ENCODE measurements around the gene SLC17A9.

The SLC17A9 gene

DNA sequence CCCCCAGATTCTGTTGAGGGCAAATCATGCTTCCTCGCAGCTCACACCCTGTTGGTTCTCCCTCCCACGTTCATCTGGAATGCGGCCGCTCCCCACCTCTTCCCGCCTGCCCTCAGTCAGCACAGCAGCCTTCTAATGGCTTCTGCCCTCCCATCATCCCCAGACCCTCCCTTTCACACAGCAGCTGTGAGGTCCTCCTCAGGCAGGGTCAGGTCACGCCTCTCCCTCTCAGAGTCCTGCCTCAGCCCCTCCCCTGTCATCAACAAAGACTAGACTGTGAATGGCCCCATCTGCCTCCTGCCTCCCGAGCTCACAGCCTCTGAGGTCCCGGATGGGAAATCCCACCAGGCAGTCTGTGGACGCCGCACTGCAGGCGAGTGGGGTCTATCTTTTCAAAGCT is 62.2 kb downstream of the SLC17A9 start:
- no peak overlapping the region for H3K4me3 ChIP-seq (ENCODE audit: low read length)
- H3K36me3 ChIP-seq (ENCODE audit: control insufficient read depth, insufficient read depth, low read length, severe bottlenecking): no peaks in the 10 kb centered on the region
- DNase-seq (ENCODE audit: low read depth): no peak
- peaks cover 81% of the 10 kb centered on the region for H3K27me3 ChIP-seq (replicated peaks; ENCODE audit: control insufficient read depth, insufficient read depth, low read length)
- H3K9ac ChIP-seq (ENCODE audit: low read length): no peak overlapping the region
- no peaks in the 10 kb centered on the region for H3K4me1 ChIP-seq (ENCODE audit: control insufficient read depth, insufficient read depth, low read length)
- H3K9me3 ChIP-seq (ENCODE audit: control insufficient read depth, low read length): peaks cover 19% of the 10 kb centered on the region

DNA sequence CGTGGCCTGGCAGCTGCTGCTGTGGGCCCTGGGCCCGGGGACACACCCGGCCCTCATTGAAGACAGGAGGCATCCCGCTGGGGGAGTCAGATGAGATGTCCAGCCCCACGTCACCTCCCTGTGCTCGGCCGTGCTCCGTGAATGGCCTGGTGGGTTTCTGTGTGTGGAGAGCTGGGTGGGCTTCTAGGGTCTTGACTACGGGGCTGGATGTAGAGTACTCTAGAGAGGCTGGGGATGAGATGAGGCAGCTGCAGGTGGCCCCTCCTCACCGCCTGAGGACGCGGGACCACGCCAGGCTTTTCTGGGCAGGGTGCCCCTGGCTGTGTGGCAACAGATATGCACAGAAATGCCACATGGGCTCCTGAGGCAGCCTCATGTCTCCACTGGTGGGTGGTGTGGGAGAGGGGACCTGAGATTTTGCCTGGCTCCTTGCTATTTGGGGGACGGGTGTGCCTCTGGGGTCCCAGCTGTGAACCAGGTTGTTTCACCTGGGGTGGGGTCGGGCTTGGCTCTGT is 62.7 kb downstream of the SLC17A9 start:
- no peak for DNase-seq (ENCODE audit: low read depth)

DNA sequence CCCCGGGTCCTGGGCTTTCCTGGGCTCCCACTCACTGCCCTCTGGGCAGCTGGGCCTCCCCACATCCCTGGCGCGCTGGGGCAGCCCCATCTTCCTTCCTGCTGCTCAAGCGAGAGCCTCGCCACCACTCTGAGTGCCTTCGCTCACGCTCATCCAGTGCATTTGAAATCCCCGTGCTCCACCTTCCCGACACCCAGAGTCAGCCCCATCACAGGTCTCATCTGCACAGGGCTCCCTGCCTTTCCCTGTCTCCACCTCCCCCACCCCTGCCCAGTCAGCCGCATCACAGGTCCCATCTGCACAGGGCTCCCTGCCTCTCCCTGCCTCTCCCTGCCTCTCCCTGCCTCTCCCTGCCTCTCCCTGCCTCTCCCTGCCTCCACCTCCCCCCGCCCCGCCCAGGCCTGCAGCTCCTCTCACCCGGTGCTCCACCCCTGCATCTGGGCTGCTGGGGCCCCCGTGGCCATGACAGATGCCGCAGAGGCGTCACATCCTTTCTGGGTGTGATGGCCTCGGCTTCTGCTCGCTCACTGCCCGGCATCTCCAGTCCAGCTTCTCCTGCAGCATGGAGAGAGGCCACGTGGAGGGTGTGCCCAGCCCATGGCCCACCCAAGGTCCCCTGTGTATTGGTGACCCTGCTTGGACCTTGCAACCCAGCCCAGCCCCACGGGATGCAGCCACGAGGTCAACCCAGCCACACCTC is 63.3 kb downstream of the SLC17A9 start:
- peaks cover 82% of the 10 kb centered on the region for H3K27me3 ChIP-seq (replicated peaks; ENCODE audit: control insufficient read depth, insufficient read depth, low read length)
- H3K9me3 ChIP-seq (ENCODE audit: control insufficient read depth, low read length): peaks cover 26% of the 10 kb centered on the region
- no peak overlapping the region for H3K9ac ChIP-seq (ENCODE audit: low read length)
- H3K36me3 ChIP-seq (ENCODE audit: control insufficient read depth, insufficient read depth, low read length, severe bottlenecking): no peaks in the 10 kb centered on the region
- no peak for DNase-seq (ENCODE audit: low read depth)
- H3K4me1 ChIP-seq (ENCODE audit: control insufficient read depth, insufficient read depth, low read length): no peaks in the 10 kb centered on the region
- no peak overlapping the region for H3K4me3 ChIP-seq (ENCODE audit: low read length)

More for the DNA sequence above, 62.7 kb downstream of the SLC17A9 start:
- no peaks in the 10 kb centered on the region for H3K4me1 ChIP-seq (ENCODE audit: control insufficient read depth, insufficient read depth, low read length)
- peaks cover 80% of the 10 kb centered on the region for H3K27me3 ChIP-seq (replicated peaks; ENCODE audit: control insufficient read depth, insufficient read depth, low read length)
- no peak overlapping the region for H3K4me3 ChIP-seq (ENCODE audit: low read length)
- H3K9ac ChIP-seq (ENCODE audit: low read length): no peak overlapping the region
- H3K36me3 ChIP-seq (ENCODE audit: control insufficient read depth, insufficient read depth, low read length, severe bottlenecking): no peaks in the 10 kb centered on the region
- H3K9me3 ChIP-seq (ENCODE audit: control insufficient read depth, low read length): peaks cover 20% of the 10 kb centered on the region

DNA sequence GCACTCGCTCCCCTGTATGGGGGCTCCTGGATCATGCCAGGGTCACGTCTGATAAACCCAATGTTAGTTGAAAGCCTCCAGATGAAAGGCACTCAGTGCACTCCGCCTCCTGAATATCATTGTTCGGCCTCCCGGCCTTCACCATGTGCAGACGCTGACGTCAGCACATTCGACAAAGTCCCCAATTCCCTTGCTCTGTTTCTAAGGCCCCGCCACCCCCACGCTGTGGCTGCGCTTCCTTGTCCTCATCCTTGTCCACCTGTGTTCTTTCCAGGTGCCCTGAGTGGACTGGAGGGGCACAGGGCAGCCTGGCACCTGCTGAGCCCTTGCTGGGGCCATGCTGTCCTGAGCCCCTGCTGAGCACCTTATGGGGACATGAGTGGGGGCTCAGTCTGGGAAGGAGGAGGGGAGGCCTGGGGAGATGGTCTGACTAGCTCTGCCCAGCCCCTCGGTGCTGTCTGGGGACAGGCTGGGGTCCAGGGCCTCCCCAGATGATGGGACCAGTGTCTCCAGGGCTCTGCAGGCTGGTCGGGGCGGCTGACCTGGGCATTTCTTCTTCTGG is 64.1 kb downstream of the SLC17A9 start:
- Histone ChIP-seq H3K9me3 (ENCODE audit: control insufficient read depth, low read length) (peaks cover 28% of the 10 kb centered on the region), H3K36me3 (ENCODE audit: control insufficient read depth, insufficient read depth, low read length, severe bottlenecking) (no peaks in the 10 kb centered on the region), H3K4me3 (ENCODE audit: low read length) (no peak overlapping the region), H3K27me3 (replicated peaks; ENCODE audit: control insufficient read depth, insufficient read depth, low read length) (peaks cover 83% of the 10 kb centered on the region), H3K4me1 (ENCODE audit: control insufficient read depth, insufficient read depth, low read length) (no peaks in the 10 kb centered on the region), H3K9ac (ENCODE audit: low read length) (no peak overlapping the region)
- DNase-seq (ENCODE audit: low read depth): no peak

DNA sequence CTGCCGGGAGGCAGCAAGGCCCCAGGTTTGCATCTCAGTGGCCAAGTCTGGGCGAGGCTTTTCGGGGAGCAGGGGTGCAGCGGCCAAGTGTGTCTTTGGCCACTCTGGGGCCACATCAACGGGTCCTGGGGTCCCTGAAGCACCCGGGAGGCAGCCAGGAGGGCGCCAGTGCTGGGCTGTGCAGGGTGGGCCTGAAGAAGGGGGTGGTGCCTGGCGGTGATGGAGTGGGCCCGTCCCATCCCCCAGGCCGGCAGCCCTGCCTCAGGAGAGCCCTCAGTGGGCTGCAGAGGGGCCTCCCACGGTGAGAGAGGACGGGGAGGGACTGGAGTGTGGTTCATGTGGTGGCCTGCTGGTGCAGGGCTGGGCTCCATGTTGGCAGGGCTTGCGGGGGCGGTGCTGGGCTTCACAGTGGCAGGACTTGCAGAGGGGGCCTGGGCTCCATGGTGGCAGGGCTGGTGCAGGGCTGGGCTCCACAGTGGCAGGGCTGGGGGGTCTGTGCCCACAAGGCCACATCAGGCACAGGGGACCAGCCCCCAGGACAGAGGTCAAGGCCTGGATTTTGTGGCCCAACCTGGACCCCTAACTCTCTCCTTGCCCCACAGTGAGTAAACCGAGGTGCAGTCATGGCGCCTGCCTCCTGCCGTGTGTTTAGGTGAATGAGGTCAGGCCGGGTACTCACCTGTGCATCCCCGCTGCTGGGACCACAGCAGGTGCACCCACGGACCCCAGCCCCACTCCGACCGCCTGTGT is 64.7 kb downstream of the SLC17A9 start:
- DNase-seq (ENCODE audit: low read depth): no peak
- Histone ChIP-seq H3K4me3 (ENCODE audit: low read length) (no peak overlapping the region), H3K9me3 (ENCODE audit: control insufficient read depth, low read length) (peaks cover 28% of the 10 kb centered on the region), H3K4me1 (ENCODE audit: control insufficient read depth, insufficient read depth, low read length) (no peaks in the 10 kb centered on the region), H3K27me3 (replicated peaks; ENCODE audit: control insufficient read depth, insufficient read depth, low read length) (peaks cover 84% of the 10 kb centered on the region), H3K36me3 (ENCODE audit: control insufficient read depth, insufficient read depth, low read length, severe bottlenecking) (no peaks in the 10 kb centered on the region), H3K9ac (ENCODE audit: low read length) (no peak overlapping the region)

DNA sequence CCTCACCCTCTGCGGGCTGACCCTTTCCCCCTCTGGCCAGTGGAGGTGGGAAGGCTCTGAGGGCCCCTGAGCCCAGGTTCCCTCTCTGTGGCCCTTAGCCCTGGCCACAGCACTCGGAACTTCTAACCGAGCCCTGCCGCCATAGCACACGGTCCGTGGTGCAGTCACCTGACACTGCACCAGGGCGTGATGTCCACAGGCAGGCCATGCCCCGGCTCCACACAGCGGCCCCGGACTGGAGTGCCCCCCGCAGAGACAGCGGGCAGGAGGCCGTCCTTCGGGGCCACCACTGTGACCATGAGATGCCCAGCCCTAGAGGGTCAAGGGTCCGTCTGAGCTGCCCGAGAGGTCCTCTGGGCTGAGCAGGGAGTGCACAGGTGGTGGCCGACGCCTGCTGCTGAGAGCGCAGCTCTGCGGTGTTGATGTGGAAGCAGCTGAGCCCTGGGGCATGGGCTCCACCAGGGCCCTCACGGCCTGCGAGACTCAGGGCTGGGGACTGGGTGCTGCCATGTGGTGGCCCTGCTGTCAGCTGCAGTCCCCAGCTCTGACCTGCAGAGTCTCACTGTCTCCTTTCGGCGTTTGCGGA is 65.4 kb downstream of the SLC17A9 start:
- H3K4me1 ChIP-seq (ENCODE audit: control insufficient read depth, insufficient read depth, low read length): no peaks in the 10 kb centered on the region
- no peak for DNase-seq (ENCODE audit: low read depth)
- H3K4me3 ChIP-seq (ENCODE audit: low read length): no peak overlapping the region
- no peaks in the 10 kb centered on the region for H3K36me3 ChIP-seq (ENCODE audit: control insufficient read depth, insufficient read depth, low read length, severe bottlenecking)
- peaks cover 22% of the 10 kb centered on the region for H3K9me3 ChIP-seq (ENCODE audit: control insufficient read depth, low read length)
- no peak overlapping the region for H3K9ac ChIP-seq (ENCODE audit: low read length)
- peaks cover 85% of the 10 kb centered on the region for H3K27me3 ChIP-seq (replicated peaks; ENCODE audit: control insufficient read depth, insufficient read depth, low read length)
